Calu3 (cell line): ENCODE measurements around the gene ARMC5. TPM values are rescaled to one million over a fixed set of nuclear protein-coding genes. Genes with fewer than 3 reads are reported as not detected.

ENCODE experiments used
- BruUV-seq: library from RNA; stranded (reverse); fragments of 400-500 nt; replicated peaks from 2 replicates; lab custom pipeline; 2021; lab: Mats Ljungman, UMichigan
- CTCF ChIA-PET: fragments of 300-600 bp; sonication (Branson Sonifier 250); formaldehyde crosslinking; loops from one replicate; lab custom pipeline; 2022; ENCODE audit warnings: antibody characterized with exemption; lab: Charles Lee
- DNase-seq: peaks from one replicate; pipeline ENCODE4 v3.0.0; 2022
- H3K27ac Mint-ChIP-seq: one replicate; pipeline ENCODE4 v1.8.0; 2022; ENCODE audit warnings: mixed read lengths; ENCODE audit not compliant: unreplicated experiment
- H3K27me3 Mint-ChIP-seq: one replicate; pipeline ENCODE4 v1.8.0; 2022; ENCODE audit warnings: mixed read lengths; ENCODE audit not compliant: unreplicated experiment
- H3K36me3 Mint-ChIP-seq: one replicate; pipeline ENCODE4 v1.8.0; 2022; ENCODE audit warnings: mild to moderate bottlenecking, moderate library complexity, mixed read lengths; ENCODE audit not compliant: insufficient read depth, unreplicated experiment
- H3K4me1 Mint-ChIP-seq: one replicate; pipeline ENCODE4 v1.8.0; 2022; ENCODE audit warnings: mild to moderate bottlenecking, low read depth, mixed read lengths; ENCODE audit not compliant: unreplicated experiment
- H3K4me3 Mint-ChIP-seq: one replicate; pipeline ENCODE4 v1.8.0; 2022; ENCODE audit warnings: mild to moderate bottlenecking, low read depth, moderate library complexity, mixed read lengths; ENCODE audit not compliant: unreplicated experiment
- H3K9me3 Mint-ChIP-seq: one replicate; pipeline ENCODE4 v1.8.0; 2022; ENCODE audit warnings: low read depth, mixed read lengths; ENCODE audit not compliant: unreplicated experiment
- CTCF ChIP-seq: fragments of 200-600 bp; IDR thresholded peaks from one replicate; pipeline ENCODE4 v1.8.0; 2022; ENCODE audit warnings: antibody characterized with exemption; ENCODE audit not compliant: unreplicated experiment
- intact Hi-C: fragments of 100-400 bp; cut with micrococcal nuclease; formaldehyde crosslinking; loops from one replicate; pipeline ENCODE4 v1.10.0; 2022; ENCODE audit not compliant: unreplicated experiment
- total RNA-seq: library from RNA; stranded (reverse); gene quantifications from 2 replicates; pipeline ENCODE4 v1.2.3, GENCODE V29; 2022

The ARMC5 gene
- total RNA-seq, 1 experiment from 2014 or later, result 13.6 TPM

GRCh38 chr16:31496670-31497069, 37.4 kb downstream of the ARMC5 start:
- Mint-ChIP-seq H3K27me3 (no peaks in the 10 kb centered on the region), H3K9me3 (no peaks in the 10 kb centered on the region), H3K27ac (no peak overlapping the region), H3K4me3 (no peak overlapping the region), H3K4me1 (no peaks in the 10 kb centered on the region), H3K36me3 (peaks cover 36% of the 10 kb centered on the region)
- DNase-seq, result no peak
- CTCF ChIA-PET, result no interaction called here
- intact Hi-C loops, result loop anchor here (1.0 kb wide), 1 partner anchor 17 kb away; no protein-coding TSS in a partner anchor
- no TSS peak for BruUV-seq
- no peak for TF ChIP-seq CTCF

GRCh38 chr16:31498493-31498892, 39.2 kb downstream of the ARMC5 start:
- BruUV-seq, result no TSS peak
- intact Hi-C loops, result no loop called here
- Mint-ChIP-seq H3K27me3 (no peaks in the 10 kb centered on the region), H3K36me3 (peaks cover 18% of the 10 kb centered on the region), H3K27ac (no peak overlapping the region), H3K4me3 (no peak overlapping the region), H3K9me3 (no peaks in the 10 kb centered on the region), H3K4me1 (no peaks in the 10 kb centered on the region)
- CTCF ChIA-PET, result no interaction called here
- DNase-seq, result no peak
- TF ChIP-seq CTCF, result no peak

GRCh38 chr16:31499928-31500327, 40.6 kb downstream of the ARMC5 start:
- no peak overlapping the region for H3K4me3 Mint-ChIP-seq
- no peak for DNase-seq
- H3K4me1 Mint-ChIP-seq, result no peaks in the 10 kb centered on the region
- peaks cover 18% of the 10 kb centered on the region for H3K36me3 Mint-ChIP-seq
- no peaks in the 10 kb centered on the region for H3K27me3 Mint-ChIP-seq
- no peak overlapping the region for H3K27ac Mint-ChIP-seq
- TF ChIP-seq CTCF, result no peak
- no peaks in the 10 kb centered on the region for H3K9me3 Mint-ChIP-seq
- no TSS peak for BruUV-seq
- CTCF ChIA-PET, result interaction anchor here (0.6 kb wide), 1 partner anchor 658 kb away, joined by 3 read pairs; no protein-coding TSS in a partner anchor
- intact Hi-C loops, result no loop called here

- Mint-ChIP-seq H3K27ac (no peak overlapping the region), H3K36me3 (peaks cover 15% of the 10 kb centered on the region), H3K4me3 (no peak overlapping the region), H3K27me3 (no peaks in the 10 kb centered on the region), H3K9me3 (no peaks in the 10 kb centered on the region), H3K4me1 (no peaks in the 10 kb centered on the region)
- TF ChIP-seq CTCF, result no peak
- CTCF ChIA-PET, result no interaction called here
- intact Hi-C loops, result no loop called here
- DNase-seq, result no peak
- no TSS peak for BruUV-seq
These were observed 42.1 kb downstream of the ARMC5 start for GRCh38 chr16:31501226-31501965.
